ENCODE measurements around the gene TAMALIN.

- TF ChIP-seq, protein P1, sequence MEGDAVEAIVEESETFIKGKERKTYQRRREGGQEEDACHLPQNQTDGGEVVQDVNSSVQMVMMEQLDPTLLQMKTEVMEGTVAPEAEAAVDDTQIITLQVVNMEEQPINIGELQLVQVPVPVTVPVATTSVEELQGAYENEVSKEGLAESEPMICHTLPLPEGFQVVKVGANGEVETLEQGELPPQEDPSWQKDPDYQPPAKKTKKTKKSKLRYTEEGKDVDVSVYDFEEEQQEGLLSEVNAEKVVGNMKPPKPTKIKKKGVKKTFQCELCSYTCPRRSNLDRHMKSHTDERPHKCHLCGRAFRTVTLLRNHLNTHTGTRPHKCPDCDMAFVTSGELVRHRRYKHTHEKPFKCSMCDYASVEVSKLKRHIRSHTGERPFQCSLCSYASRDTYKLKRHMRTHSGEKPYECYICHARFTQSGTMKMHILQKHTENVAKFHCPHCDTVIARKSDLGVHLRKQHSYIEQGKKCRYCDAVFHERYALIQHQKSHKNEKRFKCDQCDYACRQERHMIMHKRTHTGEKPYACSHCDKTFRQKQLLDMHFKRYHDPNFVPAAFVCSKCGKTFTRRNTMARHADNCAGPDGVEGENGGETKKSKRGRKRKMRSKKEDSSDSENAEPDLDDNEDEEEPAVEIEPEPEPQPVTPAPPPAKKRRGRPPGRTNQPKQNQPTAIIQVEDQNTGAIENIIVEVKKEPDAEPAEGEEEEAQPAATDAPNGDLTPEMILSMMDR (IDR thresholded peaks at IDR 0.05): no peak
- no peak for TF ChIP-seq ZFX (IDR thresholded peaks at IDR 0.05; ENCODE audit: borderline replicate concordance)
These were observed 40.1 kb downstream of the TAMALIN start for GRCh38 chr12:52046859-52047258.

All from 22Rv1 (cell line).